Neural cell (in vitro differentiated cells): ENCODE measurements around the gene APCDD1. TPM values are rescaled to one million over a fixed set of nuclear protein-coding genes. Genes with fewer than 3 reads are reported as not detected.

Experiments used
- H2AFZ ChIP-seq: fragments of 200-600, 300-800 bp; sonication (generic), shearing (Covaris generic); 2 replicates; pipeline ENCODE4 v1.6.0; 2014; ENCODE audit warnings: low read depth, mild to moderate bottlenecking, antibody characterized with exemption, low read length, moderate library complexity
- H3F3A ChIP-seq: fragments of 200-600 bp; shearing (Covaris generic); 2 replicates; pipeline ENCODE4 v1.6.1; 2016; ENCODE audit warnings: mild to moderate bottlenecking, moderate library complexity, mixed read lengths, antibody characterized with exemption, low read length; ENCODE audit not compliant: insufficient read depth, poor library complexity, severe bottlenecking
- H3K27ac ChIP-seq: fragments of 200-600, 300-800 bp; sonication (generic), shearing (Covaris generic); 2 replicates; pipeline ENCODE4 v1.5.1; 2014; ENCODE audit warnings: mild to moderate bottlenecking, low read length, moderate library complexity
- H3K27me3 ChIP-seq: fragments of 300-800, 200-600 bp; sonication (generic), shearing (Covaris generic); 2 replicates; pipeline ENCODE4 v1.6.0; 2014; ENCODE audit warnings: mild to moderate bottlenecking, low read depth, low read length, moderate library complexity; ENCODE audit not compliant: insufficient read depth
- H3K36me3 ChIP-seq: fragments of 300-800, 200-600 bp; sonication (generic), shearing (Covaris generic); 2 replicates; pipeline ENCODE4 v1.5.1; 2014; ENCODE audit warnings: mild to moderate bottlenecking, antibody characterized with exemption, low read length, moderate library complexity; ENCODE audit not compliant: insufficient read depth
- H3K4me2 ChIP-seq: fragments of 300-800, 200-600 bp; sonication (generic), shearing (Covaris generic); 2 replicates; pipeline ENCODE4 v1.6.0; 2014; ENCODE audit warnings: mild to moderate bottlenecking, low read length
- H3K4me3 ChIP-seq: fragments of 300-800, 200-600 bp; sonication (generic), shearing (Covaris generic); 2 replicates; pipeline ENCODE4 v1.5.1; 2014; ENCODE audit warnings: mild to moderate bottlenecking, low read length, moderate library complexity
- H3K79me2 ChIP-seq: fragments of 200-600 bp; shearing (Covaris generic); replicated peaks from 2 replicates; pipeline ENCODE4 v1.6.0; 2014; ENCODE audit warnings: mild to moderate bottlenecking, low read length, moderate library complexity; ENCODE audit not compliant: insufficient read depth
- H3K9ac ChIP-seq: fragments of 300-800, 200-600 bp; sonication (generic), shearing (Covaris generic); 2 replicates; pipeline ENCODE4 v1.6.1; 2016; ENCODE audit warnings: mild to moderate bottlenecking, low read length, mixed read lengths
- H3K9me2 ChIP-seq: fragments of 200-600 bp; shearing (Covaris generic); 2 replicates; pipeline ENCODE4 v1.6.1; 2016; ENCODE audit warnings: mild to moderate bottlenecking, low read length, mixed read lengths; ENCODE audit not compliant: insufficient read depth
- H3K9me3 ChIP-seq: fragments of 200-600, 300-800 bp; sonication (generic), shearing (Covaris generic); 2 replicates; pipeline ENCODE4 v1.6.1; 2016; ENCODE audit warnings: mild to moderate bottlenecking, mixed run types, low read length, moderate library complexity, mixed read lengths
- H4K20me1 ChIP-seq: fragments of 200-600 bp; shearing (Covaris generic); 2 replicates; pipeline ENCODE4 v1.6.1; 2016; ENCODE audit warnings: mild to moderate bottlenecking, mixed run types; ENCODE audit not compliant: insufficient read depth
- EP300 ChIP-seq: fragments of 450-650 bp; conservative IDR thresholded peaks from 2 replicates; pipeline ENCODE4 v1.6.1; 2014; ENCODE audit warnings: antibody characterized with exemption, mild to moderate bottlenecking, moderate library complexity; ENCODE audit not compliant: poor library complexity, severe bottlenecking
- EZH2 ChIP-seq: fragments of 200-600, 300-800 bp; shearing (Covaris generic), sonication (generic); IDR thresholded peaks from 2 replicates; pipeline ENCODE4 v1.6.1; 2014; ENCODE audit warnings: antibody characterized with exemption, low read length, borderline replicate concordance, mild to moderate bottlenecking; ENCODE audit not compliant: insufficient read depth, poor library complexity, severe bottlenecking
- MXI1 ChIP-seq: fragments of 450-650 bp; conservative IDR thresholded peaks from 2 replicates; pipeline ENCODE4 v1.6.1; 2014; ENCODE audit warnings: antibody characterized with exemption, mild to moderate bottlenecking; ENCODE audit not compliant: poor library complexity, severe bottlenecking
- POLR2AphosphoS5 ChIP-seq: IDR thresholded peaks from 2 replicates; pipeline ENCODE4 v1.6.1; 2012
- RAD21 ChIP-seq: fragments of 450-650 bp; conservative IDR thresholded peaks from 2 replicates; pipeline ENCODE4 v1.6.1; 2014; ENCODE audit warnings: antibody characterized with exemption, mild to moderate bottlenecking, moderate library complexity
- REST ChIP-seq: IDR thresholded peaks from 2 replicates; pipeline ENCODE4 v1.6.1; 2012; ENCODE audit warnings: borderline replicate concordance
- SMC3 ChIP-seq: fragments of 450-650 bp; conservative IDR thresholded peaks from 2 replicates; pipeline ENCODE4 v1.6.1; 2014; ENCODE audit warnings: antibody characterized with exemption, mild to moderate bottlenecking, moderate library complexity; ENCODE audit not compliant: poor library complexity
- TAF1 ChIP-seq: IDR thresholded peaks from 2 replicates; pipeline ENCODE4 v1.6.1; 2012; ENCODE audit warnings: low read depth
- polyA plus RNA-seq: library from polyadenylated mRNA; depleted of rRNA; stranded (reverse); fragments of >200 nt; gene quantifications from 2 replicates; pipeline ENCODE4 v1.2.3, GENCODE V29; 2014
- TF ChIP-seq, protein P1 (sequence below): fragments of 450-650 bp; IDR thresholded peaks from 2 replicates; pipeline ENCODE4 v1.5.1; 2014; ENCODE audit warnings: antibody characterized with exemption, mild to moderate bottlenecking, moderate library complexity; ENCODE audit not compliant: poor library complexity, severe bottlenecking

APCDD1 gene
- polyA plus RNA-seq, 1 donor from 2014 or later = 0.58 TPM

DNA sequence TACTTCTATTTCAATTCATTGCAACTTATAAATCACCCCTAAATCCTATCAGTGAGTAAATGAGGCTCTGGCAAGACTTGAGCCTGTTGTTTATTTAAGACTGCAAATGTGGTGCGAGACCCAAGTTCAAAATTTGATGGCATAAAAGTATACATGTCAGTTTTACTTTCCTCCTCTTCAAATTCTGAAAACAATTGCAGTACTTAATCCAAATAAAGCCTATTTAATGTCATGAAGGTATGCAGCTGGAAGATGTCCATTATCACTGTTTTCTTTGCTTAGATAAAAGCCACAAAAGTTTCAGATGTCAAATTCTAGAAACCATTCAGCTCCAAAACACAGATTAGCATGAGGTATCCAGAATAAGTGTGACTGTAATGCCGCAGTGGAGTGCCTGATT is 3.3 kb downstream of the APCDD1 start (continued):
- TF ChIP-seq, protein P1, sequence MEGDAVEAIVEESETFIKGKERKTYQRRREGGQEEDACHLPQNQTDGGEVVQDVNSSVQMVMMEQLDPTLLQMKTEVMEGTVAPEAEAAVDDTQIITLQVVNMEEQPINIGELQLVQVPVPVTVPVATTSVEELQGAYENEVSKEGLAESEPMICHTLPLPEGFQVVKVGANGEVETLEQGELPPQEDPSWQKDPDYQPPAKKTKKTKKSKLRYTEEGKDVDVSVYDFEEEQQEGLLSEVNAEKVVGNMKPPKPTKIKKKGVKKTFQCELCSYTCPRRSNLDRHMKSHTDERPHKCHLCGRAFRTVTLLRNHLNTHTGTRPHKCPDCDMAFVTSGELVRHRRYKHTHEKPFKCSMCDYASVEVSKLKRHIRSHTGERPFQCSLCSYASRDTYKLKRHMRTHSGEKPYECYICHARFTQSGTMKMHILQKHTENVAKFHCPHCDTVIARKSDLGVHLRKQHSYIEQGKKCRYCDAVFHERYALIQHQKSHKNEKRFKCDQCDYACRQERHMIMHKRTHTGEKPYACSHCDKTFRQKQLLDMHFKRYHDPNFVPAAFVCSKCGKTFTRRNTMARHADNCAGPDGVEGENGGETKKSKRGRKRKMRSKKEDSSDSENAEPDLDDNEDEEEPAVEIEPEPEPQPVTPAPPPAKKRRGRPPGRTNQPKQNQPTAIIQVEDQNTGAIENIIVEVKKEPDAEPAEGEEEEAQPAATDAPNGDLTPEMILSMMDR = no peak

GRCh38 chr18:10458691-10459090 is 4.3 kb downstream of the APCDD1 start:
- H2AFZ ChIP-seq = no peak overlapping the region
- H3K79me2 ChIP-seq = no peaks in the 10 kb centered on the region
- H3K9me3 ChIP-seq = no peaks in the 10 kb centered on the region
- H3K36me3 ChIP-seq = no peaks in the 10 kb centered on the region
- H3K27me3 ChIP-seq = peaks cover 35% of the 10 kb centered on the region
- H4K20me1 ChIP-seq = no peaks in the 10 kb centered on the region
- no peak overlapping the region for H3K27ac ChIP-seq
- no peak overlapping the region for H3K4me2 ChIP-seq
- no peak for TF ChIP-seq EZH2
- TF ChIP-seq TAF1 = no peak
- TF ChIP-seq REST = no peak
- TF ChIP-seq EP300 = no peak
- no peak for TF ChIP-seq SMC3
- TF ChIP-seq RAD21 = no peak
- TF ChIP-seq POLR2AphosphoS5 = no peak
- TF ChIP-seq, protein P1 = no peak
- TF ChIP-seq MXI1 = no peak
- no peak overlapping the region for H3K9ac ChIP-seq
- H3K4me3 ChIP-seq = no peak overlapping the region
- H3F3A ChIP-seq = no peaks in the 10 kb centered on the region
- no peaks in the 10 kb centered on the region for H3K9me2 ChIP-seq

DNA sequence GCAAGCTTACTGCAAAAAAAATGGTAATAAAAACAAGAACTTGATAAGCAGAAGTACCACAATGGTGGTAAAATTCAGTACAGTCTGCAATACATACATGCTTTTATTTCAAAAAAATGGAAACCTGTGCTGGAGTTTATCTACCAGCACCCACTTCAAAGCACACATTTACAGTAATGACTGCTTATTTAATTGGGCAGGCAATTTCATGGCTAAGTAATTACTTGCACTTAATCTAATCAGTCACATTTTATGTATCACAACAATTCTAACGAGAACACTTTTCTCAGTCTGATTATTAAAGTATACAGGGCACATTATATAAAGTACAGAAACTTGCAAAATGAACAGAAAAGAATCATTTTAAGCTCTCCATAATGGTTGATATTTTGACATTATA is 5.2 kb downstream of the APCDD1 start:
- no peak overlapping the region for H3K27ac ChIP-seq
- H3K27me3 ChIP-seq = peaks cover 29% of the 10 kb centered on the region
- no peaks in the 10 kb centered on the region for H3K9me2 ChIP-seq
- H3K9ac ChIP-seq = no peak overlapping the region
- H3K4me3 ChIP-seq = no peak overlapping the region
- TF ChIP-seq EZH2 = no peak
- no peak for TF ChIP-seq EP300
- TF ChIP-seq TAF1 = no peak
- no peak for TF ChIP-seq POLR2AphosphoS5
- TF ChIP-seq RAD21 = no peak
- no peak for TF ChIP-seq MXI1
- no peak for TF ChIP-seq REST
- TF ChIP-seq, protein P1 = no peak
- no peak for TF ChIP-seq SMC3
- no peaks in the 10 kb centered on the region for H3K9me3 ChIP-seq
- H3K36me3 ChIP-seq = no peaks in the 10 kb centered on the region
- H3K79me2 ChIP-seq = no peaks in the 10 kb centered on the region
- H3K4me2 ChIP-seq = no peak overlapping the region
- H3F3A ChIP-seq = no peaks in the 10 kb centered on the region
- no peaks in the 10 kb centered on the region for H4K20me1 ChIP-seq
- H2AFZ ChIP-seq = no peak overlapping the region
